ENCODE results near the gene KANTR. TPM values are rescaled to one million over a fixed set of nuclear protein-coding genes. Genes with fewer than 3 reads are reported as not detected.

KANTR gene
- total and polyA plus RNA-seq, 9 of the 15 experiments (the other 6 are each of a cell fraction or from before 2014, with no cell fraction given) = 1.0 to 5.7 (median 3.4) TPM

GRCh38 chrX:53126377-53126776, 32.4 kb downstream of the KANTR start:
- no peak overlapping the region for H2AFZ ChIP-seq (ENCODE audit: low read depth, low read length)
- 46% methylated on average over 2 of the region's 2 CpGs for WGBS (ENCODE audit: insufficient coverage, low coverage, missing lambda C conversion rate)
- H3K9me3 ChIP-seq (replicated peaks; ENCODE audit: control insufficient read depth, insufficient read depth, low read depth, low read length) = no peaks in the 10 kb centered on the region
- H3K4me1 ChIP-seq (replicated peaks in 1 of 2; ENCODE audit: control insufficient read depth in 2 of 2, insufficient read depth in 2 of 2, low read length in 2 of 2) = no peaks in the 10 kb centered on the region
- ChIA-PET CTCF (ENCODE audit: low intra/inter-chr PET ratio) (no interaction called here), POLR2A (no interaction called here)
- FAIRE-seq (no peak), DNase-seq (ENCODE audit: extremely low read depth in 1 of 4, low spot score in 3 of 4) (no peak), ATAC-seq (no peak)
- in situ Hi-C loops (cut with MboI) = no loop called here
- no peaks in the 10 kb centered on the region for H3K9me1 ChIP-seq (ENCODE audit: control insufficient read depth, insufficient read depth, low read length)
- no peak overlapping the region for H3K4me2 ChIP-seq (ENCODE audit: insufficient read depth, low read length)
- no peaks in the 10 kb centered on the region for H3K79me2 ChIP-seq (ENCODE audit: control insufficient read depth, insufficient read depth, low read length)
- no peaks in the 10 kb centered on the region for H3K27me3 ChIP-seq (ENCODE audit: control insufficient read depth in 2 of 2, insufficient read depth in 2 of 2, low read length in 2 of 2)
- H4K20me1 ChIP-seq (replicated peaks; ENCODE audit: control insufficient read depth, insufficient read depth, low read length) = no peaks in the 10 kb centered on the region
- H3K9ac ChIP-seq (ENCODE audit: insufficient read depth in 1 of 2, low read depth in 2 of 2, low read length in 2 of 2) = no peak overlapping the region
- H3K4me3 ChIP-seq = no peak overlapping the region
- H3K36me3 ChIP-seq (ENCODE audit: control insufficient read depth, insufficient read depth, low read length) = no peaks in the 10 kb centered on the region
- no TSS peak for BruUV-seq (replicated peaks)
- intact Hi-C loops (cut with micrococcal nuclease) = no loop called here
- H3K27ac ChIP-seq (ENCODE audit: extremely low read depth, low read depth, low read length) = no peak overlapping the region
- peak; percentile 64 for TF ChIP-seq ZNF316 (IDR thresholded peaks at IDR 0.05)
- no peak for TF ChIP-seq ZHX1 (conservative IDR thresholded peaks at IDR 0.05; ENCODE audit: low read length)

GRCh38 chrX:53128097-53128749, 34.3 kb downstream of the KANTR start:
- Histone ChIP-seq H3K79me2 (ENCODE audit: control insufficient read depth, insufficient read depth, low read length) (no peaks in the 10 kb centered on the region), H3K36me3 (ENCODE audit: control insufficient read depth, insufficient read depth, low read length) (no peaks in the 10 kb centered on the region), H3K4me1 (replicated peaks in 1 of 2; ENCODE audit: control insufficient read depth in 2 of 2, insufficient read depth in 2 of 2, low read length in 2 of 2) (no peaks in the 10 kb centered on the region), H3K9me3 (replicated peaks; ENCODE audit: control insufficient read depth, insufficient read depth, low read depth, low read length) (no peaks in the 10 kb centered on the region), H2AFZ (ENCODE audit: low read depth, low read length) (no peak overlapping the region), H3K4me2 (ENCODE audit: insufficient read depth, low read length) (no peak overlapping the region), H3K27me3 (ENCODE audit: control insufficient read depth in 2 of 2, insufficient read depth in 2 of 2, low read length in 2 of 2) (no peaks in the 10 kb centered on the region), H3K4me3 (no peak overlapping the region), H3K9me1 (ENCODE audit: control insufficient read depth, insufficient read depth, low read length) (no peaks in the 10 kb centered on the region), H3K9ac (ENCODE audit: insufficient read depth in 1 of 2, low read depth in 2 of 2, low read length in 2 of 2) (no peak overlapping the region), H3K27ac (ENCODE audit: extremely low read depth, low read depth, low read length) (no peak overlapping the region), H4K20me1 (replicated peaks; ENCODE audit: control insufficient read depth, insufficient read depth, low read length) (no peaks in the 10 kb centered on the region)
- no TSS peak for BruUV-seq (replicated peaks)
- ChIA-PET POLR2A (no interaction called here), CTCF (ENCODE audit: low intra/inter-chr PET ratio) (no interaction called here)
- WGBS (ENCODE audit: insufficient coverage, low coverage, missing lambda C conversion rate) = 25% methylated on average over 3 of the region's 3 CpGs
- FAIRE-seq (no peak), ATAC-seq (no peak), DNase-seq (ENCODE audit: extremely low read depth in 1 of 4, low spot score in 3 of 4) (no peak)
- in situ Hi-C loops (cut with MboI) (no loop called here), intact Hi-C loops (cut with micrococcal nuclease) (no loop called here)
- TF ChIP-seq ZNF324 (CRISPR knock-in tag; IDR thresholded peaks at IDR 0.05) (no peak), EWSR1 (IDR thresholded peaks at IDR 0.05; ENCODE audit: borderline replicate concordance, low read depth, partially characterized antibody) (no peak), ZNF707 (CRISPR knock-in tag; conservative IDR thresholded peaks at IDR 0.05) (no peak), ZNF511 (CRISPR knock-in tag; IDR thresholded peaks at IDR 0.05) (no peak), TCFL5 (CRISPR knock-in tag; conservative IDR thresholded peaks at IDR 0.05) (no peak), KDM1A (IDR thresholded peaks at IDR 0.05) (no peak), MEF2D (tag; conservative IDR thresholded peaks at IDR 0.05; ENCODE audit: low read depth) (no peak), ZBTB8A (IDR thresholded peaks at IDR 0.05; ENCODE audit: partially characterized antibody) (no peak), EP400 (IDR thresholded peaks at IDR 0.05) (no peak)

Measured in K562 (cell line).